Measurements from ENCODE around the gene ZNF219.
A peak's percentile ranks its signal among the peaks of the same experiment; 100 is the strongest.

ZNF219 gene

GRCh38 chr14:21101802-21102413 lies 3.5 kb upstream of the ZNF219 start:
- DNase-seq: no peak

- DNase-seq: no peak
Measured at GRCh38 chr14:21100931-21101330, 2.5 kb upstream of the ZNF219 start, which contains the start of gene TMEM253. Gene TMEM253, plus strand, starts transcription at chr14:21101066. Its CDS starts 278 bp downstream, at chr14:21101344.

- DNase-seq: no peak
Measured at GRCh38 chr14:21099596-21099985, 1.1 kb upstream of the ZNF219 start.

GRCh38 chr14:21098892-21099595 lies 589 bp upstream of the ZNF219 start:
- no peak for DNase-seq

- peak; percentile 21 for DNase-seq
Measured at GRCh38 chr14:21097636-21098075, 799 bp downstream of the ZNF219 start.

GRCh38 chr14:21096978-21097635 lies 1.3 kb downstream of the ZNF219 start:
- DNase-seq: no peak

GRCh38 chr14:21096438-21096837 lies 2.0 kb downstream of the ZNF219 start:
- no peak for DNase-seq

- DNase-seq: no peak
Measured at GRCh38 chr14:21095430-21096205, 2.8 kb downstream of the ZNF219 start.

GRCh38 chr14:21093769-21094681 lies 4.4 kb downstream of the ZNF219 start:
- no peak for DNase-seq

- DNase-seq: no peak
Measured at GRCh38 chr14:21093018-21093417, 5.4 kb downstream of the ZNF219 start.

GRCh38 chr14:21092273-21093011 lies 6.0 kb downstream of the ZNF219 start:
- DNase-seq: peak; percentile 95

- no peak for DNase-seq
Measured at GRCh38 chr14:21091821-21092272, 6.6 kb downstream of the ZNF219 start.

- no peak for DNase-seq
Measured at GRCh38 chr14:21090940-21091663, 7.4 kb downstream of the ZNF219 start.

GRCh38 chr14:21090194-21090939 lies 8.1 kb downstream of the ZNF219 start:
- peak; percentile 61 for DNase-seq

GRCh38 chr14:21089877-21090193 lies 8.6 kb downstream of the ZNF219 start:
- DNase-seq: no peak

GRCh38 chr14:21089271-21089670 lies 9.2 kb downstream of the ZNF219 start:
- DNase-seq: no peak

GRCh38 chr14:21088687-21089086 lies 9.8 kb downstream of the ZNF219 start:
- DNase-seq: no peak

- no peak for DNase-seq
Measured at GRCh38 chr14:21087294-21088091, 11.0 kb downstream of the ZNF219 start.

GRCh38 chr14:21086908-21087293 lies 11.6 kb downstream of the ZNF219 start:
- no peak for DNase-seq
